Suprapubic skin (tissue), 4 donors: ENCODE results near the gene LPIN1. TPM values are rescaled to one million over a fixed set of nuclear protein-coding genes. Genes with fewer than 3 reads are reported as not detected.
"Not testable (repeated sequence)": the region's sequence is repeated elsewhere in the genome, so short reads cannot be mapped to it uniquely, and the experiment has no call there.

Experiments used
- DNase-seq, 2 donors: peaks; one replicate each; pipeline ENCODE4 v3.0.0-alpha.2; 2019; ENCODE audit warnings: low spot score in 2 of 2
- H3K27ac ChIP-seq: fragments of 200-600 bp; sonication (generic); one replicate; pipeline ENCODE4 v1.5.1; 2019
- H3K27me3 ChIP-seq: fragments of 200-600 bp; sonication (generic); one replicate; pipeline ENCODE4 v1.5.1; 2019
- H3K36me3 ChIP-seq: fragments of 200-600 bp; sonication (generic); one replicate; pipeline ENCODE4 v1.5.1; 2019
- H3K4me1 ChIP-seq: fragments of 200-600 bp; sonication (generic); one replicate; pipeline ENCODE4 v1.5.1; 2019
- H3K4me3 ChIP-seq: fragments of 200-600 bp; sonication (generic); one replicate; pipeline ENCODE4 v1.5.1; 2019; ENCODE audit warnings: mild to moderate bottlenecking
- H3K9me3 ChIP-seq: fragments of 200-600 bp; sonication (generic); one replicate; pipeline ENCODE4 v1.5.1; 2019
- EP300 ChIP-seq: sonication (generic); formaldehyde crosslinking; IDR thresholded peaks from one replicate; pipeline ENCODE4 v1.6.1; 2017; ENCODE audit warnings: antibody characterized with exemption
- POLR2A ChIP-seq, 2 donors: fragments of 450-650 bp; IDR thresholded peaks; one replicate each; pipeline ENCODE4 v1.6.1; 2017; ENCODE audit warnings: antibody characterized with exemption in 2 of 2, mild to moderate bottlenecking in 2 of 2, moderate library complexity in 2 of 2
- POLR2AphosphoS5 ChIP-seq, 3 donors: sonication (generic); formaldehyde crosslinking; IDR thresholded peaks; one replicate each; pipeline ENCODE4 v1.6.1; 2017; ENCODE audit warnings: antibody characterized with exemption in 3 of 3
- WGBS: methylation state at CpG from one replicate; pipeline ENCODE4 v1.1.5; 2018; 5-methylcytosine and 5-hydroxymethylcytosine counted together
- total RNA-seq, 4 donors: library from RNA; depleted of rRNA; stranded (reverse); fragments of >200 nt; gene quantifications; one replicate each; pipeline ENCODE4 v1.1.0, GENCODE V29; 2016
- TF ChIP-seq, protein P1 (sequence below), 2 donors: fragments of 200-600 bp in 1 of 2; fragments of 450-650 bp in 1 of 2; sonication (generic) in 1 of 2; IDR thresholded peaks; one replicate each; pipeline ENCODE4 v1.5.1; 2016 to 2019; ENCODE audit warnings: antibody characterized with exemption in 2 of 2, mild to moderate bottlenecking in 1 of 2, moderate library complexity in 1 of 2

LPIN1 gene
- total RNA-seq, 4 donors from 2014 or later: 25.9 to 71.9 (median 52.5) TPM

DNA sequence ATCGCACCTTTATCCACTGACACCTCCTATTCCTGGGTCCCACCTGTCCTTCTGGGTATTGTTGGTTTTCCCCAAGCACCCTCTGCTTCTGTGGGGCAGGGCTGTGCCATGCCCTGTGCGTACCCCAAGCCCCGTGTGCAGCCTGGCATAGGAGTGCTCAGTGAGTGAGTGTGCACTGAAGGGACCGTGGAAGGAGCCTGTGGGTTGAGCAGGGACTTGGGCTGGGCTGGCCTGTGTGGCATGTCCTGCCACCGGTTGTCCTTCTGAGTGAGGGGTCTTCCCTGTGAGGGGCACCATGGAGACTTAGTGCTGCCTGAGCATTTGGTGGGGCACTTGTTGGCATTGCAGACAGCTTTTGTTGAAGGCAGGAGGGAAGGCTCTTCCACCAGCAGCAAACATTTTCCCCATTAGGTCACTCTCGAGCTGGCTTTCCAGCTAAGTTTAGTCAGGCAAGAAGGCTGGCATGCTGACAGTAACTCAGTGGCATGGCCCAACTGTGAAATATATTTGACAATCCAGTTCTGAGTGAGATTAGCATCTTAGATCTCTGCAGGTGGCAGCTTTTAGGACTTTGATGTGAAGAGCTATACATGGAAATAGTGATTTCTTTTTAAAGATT, 64.7 kb downstream of the LPIN1 start:
- TF ChIP-seq POLR2AphosphoS5 (IDR thresholded peaks at IDR 0.05): no peak
- TF ChIP-seq EP300: no peak
- TF ChIP-seq, protein P1, sequence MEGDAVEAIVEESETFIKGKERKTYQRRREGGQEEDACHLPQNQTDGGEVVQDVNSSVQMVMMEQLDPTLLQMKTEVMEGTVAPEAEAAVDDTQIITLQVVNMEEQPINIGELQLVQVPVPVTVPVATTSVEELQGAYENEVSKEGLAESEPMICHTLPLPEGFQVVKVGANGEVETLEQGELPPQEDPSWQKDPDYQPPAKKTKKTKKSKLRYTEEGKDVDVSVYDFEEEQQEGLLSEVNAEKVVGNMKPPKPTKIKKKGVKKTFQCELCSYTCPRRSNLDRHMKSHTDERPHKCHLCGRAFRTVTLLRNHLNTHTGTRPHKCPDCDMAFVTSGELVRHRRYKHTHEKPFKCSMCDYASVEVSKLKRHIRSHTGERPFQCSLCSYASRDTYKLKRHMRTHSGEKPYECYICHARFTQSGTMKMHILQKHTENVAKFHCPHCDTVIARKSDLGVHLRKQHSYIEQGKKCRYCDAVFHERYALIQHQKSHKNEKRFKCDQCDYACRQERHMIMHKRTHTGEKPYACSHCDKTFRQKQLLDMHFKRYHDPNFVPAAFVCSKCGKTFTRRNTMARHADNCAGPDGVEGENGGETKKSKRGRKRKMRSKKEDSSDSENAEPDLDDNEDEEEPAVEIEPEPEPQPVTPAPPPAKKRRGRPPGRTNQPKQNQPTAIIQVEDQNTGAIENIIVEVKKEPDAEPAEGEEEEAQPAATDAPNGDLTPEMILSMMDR (IDR thresholded peaks at IDR 0.05): no peak
- TF ChIP-seq POLR2A (IDR thresholded peaks at IDR 0.05): no peak
- WGBS: 81% methylated on average over 6 of the region's 6 CpGs
- DNase-seq: no peak
- H3K36me3 ChIP-seq: peaks cover 57% of the 10 kb centered on the region
- no peak overlapping the region for H3K4me3 ChIP-seq
- H3K27ac ChIP-seq: no peak overlapping the region
- no peaks in the 10 kb centered on the region for H3K27me3 ChIP-seq
- no peaks in the 10 kb centered on the region for H3K9me3 ChIP-seq
- no peaks in the 10 kb centered on the region for H3K4me1 ChIP-seq

- no peak for DNase-seq
- TF ChIP-seq, protein P1 (IDR thresholded peaks at IDR 0.05): no peak
- TF ChIP-seq POLR2AphosphoS5 (IDR thresholded peaks at IDR 0.05) (no peak), EP300 (no peak), POLR2A (IDR thresholded peaks at IDR 0.05) (no peak)
- no peaks in the 10 kb centered on the region for H3K27me3 ChIP-seq
- no peak overlapping the region for H3K4me3 ChIP-seq
- H3K36me3 ChIP-seq: peaks cover 57% of the 10 kb centered on the region
- no peaks in the 10 kb centered on the region for H3K4me1 ChIP-seq
- WGBS: 94% methylated on average over 25 of the region's 25 CpGs
- H3K9me3 ChIP-seq: no peaks in the 10 kb centered on the region
- no peak overlapping the region for H3K27ac ChIP-seq
These were observed 66.2 kb downstream of the LPIN1 start for GRCh38 chr2:11812466-11813248.

DNA sequence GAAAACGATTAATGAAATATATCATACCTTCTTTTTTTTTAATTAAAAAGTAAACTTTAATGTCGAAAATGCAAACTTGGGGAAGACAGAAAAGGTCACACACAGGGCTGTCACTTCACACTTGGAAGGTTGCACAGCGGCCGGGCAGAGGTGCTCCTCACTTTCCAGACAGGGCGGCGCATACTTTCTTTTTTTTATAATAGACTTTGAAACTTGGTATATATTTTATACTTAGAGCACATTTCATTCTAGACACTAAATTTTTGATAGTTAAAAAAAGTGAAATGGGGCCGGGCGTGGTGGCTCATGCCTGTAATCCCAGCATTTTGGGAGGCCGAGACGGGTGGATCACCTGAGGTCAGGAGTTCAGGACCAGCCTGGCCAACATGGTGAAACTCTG, 66.9 kb downstream of the LPIN1 start:
- not testable (repeated sequence) for H3K9me3 ChIP-seq, H3K4me3 ChIP-seq, H3K27me3 ChIP-seq, DNase-seq, H3K27ac ChIP-seq, H3K4me1 ChIP-seq
- 94% methylated on average over 10 of the region's 10 CpGs for WGBS
- peaks cover 50% of the 10 kb centered on the region for H3K36me3 ChIP-seq

DNA sequence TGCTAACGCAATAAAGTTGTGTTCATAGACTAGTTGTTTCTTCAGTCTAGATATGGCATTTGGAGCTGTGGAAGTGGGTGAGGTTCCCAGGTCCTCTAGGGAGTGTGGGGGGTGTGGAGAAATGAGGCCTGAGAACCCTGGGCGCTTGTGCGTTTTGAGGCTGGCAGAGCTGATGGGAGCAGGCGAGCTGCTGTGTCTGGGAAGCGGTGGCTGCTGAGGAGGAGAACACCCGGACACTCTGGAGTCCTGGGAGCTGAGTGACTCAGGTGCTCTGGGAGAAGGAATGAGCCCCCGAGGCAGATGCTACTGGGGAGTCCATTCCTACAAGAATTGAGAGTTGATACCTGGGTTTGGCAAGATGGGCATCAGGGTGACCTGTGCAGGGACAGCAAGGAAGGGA, 67.5 kb downstream of the LPIN1 start:
- WGBS: 92% methylated on average over 7 of the region's 7 CpGs
- Histone ChIP-seq H3K36me3 (peaks cover 50% of the 10 kb centered on the region), H3K27ac (no peak overlapping the region), H3K27me3 (no peaks in the 10 kb centered on the region), H3K4me1 (no peaks in the 10 kb centered on the region), H3K9me3 (no peaks in the 10 kb centered on the region), H3K4me3 (no peak overlapping the region)
- TF ChIP-seq POLR2A (IDR thresholded peaks at IDR 0.05) (no peak), EP300 (no peak), POLR2AphosphoS5 (IDR thresholded peaks at IDR 0.05) (no peak)
- TF ChIP-seq, protein P1 (IDR thresholded peaks at IDR 0.05): no peak
- DNase-seq: no peak

DNA sequence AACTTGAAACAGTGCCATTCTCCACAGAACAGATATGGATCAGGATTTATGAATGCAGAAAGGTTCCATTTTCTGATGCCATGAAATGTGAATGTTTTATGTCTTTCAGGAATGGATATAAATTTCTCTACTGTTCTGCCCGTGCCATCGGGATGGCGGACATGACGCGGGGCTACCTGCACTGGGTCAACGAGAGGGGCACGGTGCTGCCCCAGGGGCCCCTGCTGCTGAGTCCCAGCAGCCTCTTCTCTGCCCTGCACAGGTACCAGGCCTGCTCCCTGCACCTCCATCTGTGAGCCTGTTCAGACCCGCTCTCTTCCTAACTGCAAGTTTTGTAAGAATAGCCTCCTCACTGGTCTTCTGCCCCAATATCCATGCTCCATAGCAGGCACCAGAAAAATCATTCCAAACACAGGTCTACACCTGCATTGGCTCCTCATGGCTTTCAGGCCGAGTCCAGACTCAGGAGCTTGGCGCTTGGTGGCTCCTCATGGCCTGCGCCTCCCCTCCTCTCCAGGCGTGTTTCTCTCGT, 68.6 kb downstream of the LPIN1 start:
- Histone ChIP-seq H3K9me3 (no peaks in the 10 kb centered on the region), H3K36me3 (peaks cover 59% of the 10 kb centered on the region), H3K4me1 (no peaks in the 10 kb centered on the region), H3K27ac (no peak overlapping the region), H3K27me3 (no peaks in the 10 kb centered on the region), H3K4me3 (no peak overlapping the region)
- no peak for DNase-seq
- 91% methylated on average over 13 of the region's 13 CpGs for WGBS
- no peak for TF ChIP-seq POLR2AphosphoS5 (IDR thresholded peaks at IDR 0.05)
- TF ChIP-seq POLR2A (IDR thresholded peaks at IDR 0.05): no peak
- TF ChIP-seq, protein P1 (IDR thresholded peaks at IDR 0.05): no peak
- TF ChIP-seq EP300: no peak

DNA sequence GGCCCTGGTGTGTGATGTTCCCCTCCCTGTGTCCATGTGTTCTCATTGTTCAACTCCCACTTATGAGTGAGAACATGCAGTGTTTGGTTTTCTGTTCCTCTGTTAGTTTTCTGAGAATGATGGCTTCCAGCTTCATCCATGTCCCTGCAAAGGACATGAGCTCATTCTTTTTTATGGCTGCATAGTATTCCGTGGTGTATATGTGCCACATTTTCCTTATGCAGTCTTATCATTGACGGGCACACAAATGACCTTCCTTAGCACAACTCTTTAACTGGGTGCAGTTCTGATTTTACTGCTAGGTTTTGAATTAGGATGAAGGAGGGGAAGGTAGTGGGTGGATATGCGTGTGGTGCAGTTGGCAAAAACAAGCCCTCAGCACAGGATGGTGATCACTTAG, 70.5 kb downstream of the LPIN1 start:
- DNase-seq, H3K4me1 ChIP-seq, H3K27ac ChIP-seq, H3K27me3 ChIP-seq, H3K4me3 ChIP-seq, H3K9me3 ChIP-seq: not testable (repeated sequence)
- H3K36me3 ChIP-seq: peaks cover 67% of the 10 kb centered on the region
- 100% methylated on average over 3 of the region's 3 CpGs for WGBS
